Vagina (tissue), 2 donors: ENCODE results near the gene SETD1A.

Experiments used
- POLR2A ChIP-seq, 2 donors: fragments of 450-650 bp; IDR thresholded peaks; one replicate each; pipeline ENCODE4 v1.6.1; 2017; ENCODE audit warnings: antibody characterized with exemption in 2 of 2, mild to moderate bottlenecking in 2 of 2, moderate library complexity in 2 of 2
- TF ChIP-seq, protein P1 (sequence below), 3 experiments: fragments of 450-650 bp in 2 of 3; fragments of 200-600 bp in 1 of 3; sonication (generic) in 1 of 3; IDR thresholded peaks; one replicate each; pipeline ENCODE4 v1.5.1; 2017 to 2019; ENCODE audit warnings: antibody characterized with exemption in 3 of 3, mild to moderate bottlenecking in 2 of 3, moderate library complexity in 2 of 3

DNA sequence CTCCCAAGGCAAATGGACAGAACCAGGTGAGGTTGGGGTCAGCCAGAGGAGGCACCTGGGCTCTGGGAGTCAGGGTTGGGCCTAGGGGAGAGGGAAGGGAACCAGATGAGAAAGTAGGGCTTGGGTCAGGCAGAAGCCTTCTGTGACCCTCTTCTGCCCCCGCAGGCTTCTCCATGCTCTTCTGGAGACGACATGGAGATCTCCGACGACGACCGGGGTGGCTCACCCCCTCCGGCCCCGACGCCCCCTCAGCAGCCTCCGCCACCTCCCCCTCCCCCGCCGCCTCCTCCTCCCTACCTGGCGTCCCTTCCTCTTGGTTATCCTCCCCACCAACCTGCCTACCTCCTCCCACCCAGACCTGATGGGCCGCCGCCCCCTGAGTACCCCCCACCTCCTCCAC lies 7.9 kb downstream of the SETD1A start:
- no peak for TF ChIP-seq POLR2A (IDR thresholded peaks at IDR 0.05)
- TF ChIP-seq, protein P1, sequence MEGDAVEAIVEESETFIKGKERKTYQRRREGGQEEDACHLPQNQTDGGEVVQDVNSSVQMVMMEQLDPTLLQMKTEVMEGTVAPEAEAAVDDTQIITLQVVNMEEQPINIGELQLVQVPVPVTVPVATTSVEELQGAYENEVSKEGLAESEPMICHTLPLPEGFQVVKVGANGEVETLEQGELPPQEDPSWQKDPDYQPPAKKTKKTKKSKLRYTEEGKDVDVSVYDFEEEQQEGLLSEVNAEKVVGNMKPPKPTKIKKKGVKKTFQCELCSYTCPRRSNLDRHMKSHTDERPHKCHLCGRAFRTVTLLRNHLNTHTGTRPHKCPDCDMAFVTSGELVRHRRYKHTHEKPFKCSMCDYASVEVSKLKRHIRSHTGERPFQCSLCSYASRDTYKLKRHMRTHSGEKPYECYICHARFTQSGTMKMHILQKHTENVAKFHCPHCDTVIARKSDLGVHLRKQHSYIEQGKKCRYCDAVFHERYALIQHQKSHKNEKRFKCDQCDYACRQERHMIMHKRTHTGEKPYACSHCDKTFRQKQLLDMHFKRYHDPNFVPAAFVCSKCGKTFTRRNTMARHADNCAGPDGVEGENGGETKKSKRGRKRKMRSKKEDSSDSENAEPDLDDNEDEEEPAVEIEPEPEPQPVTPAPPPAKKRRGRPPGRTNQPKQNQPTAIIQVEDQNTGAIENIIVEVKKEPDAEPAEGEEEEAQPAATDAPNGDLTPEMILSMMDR (IDR thresholded peaks at IDR 0.05), result no peak
